Left renal pelvis (tissue), 4 donors: ENCODE results near the gene COL5A2. TPM values are rescaled to one million over a fixed set of nuclear protein-coding genes. Genes with fewer than 3 reads are reported as not detected.

Source experiments
- DNase-seq, 4 donors: peaks; one replicate each; pipeline ENCODE4 v3.0.0-alpha.2; 2013; ENCODE audit warnings: low read depth in 4 of 4, low spot score in 3 of 4
- polyA plus RNA-seq, 4 donors: library from polyadenylated mRNA; unstranded; fragments of 120-200 nt; gene quantifications; one replicate each; pipeline ENCODE4 v1.2.1, GENCODE V29; 2013; ENCODE audit not compliant: insufficient read length in 4 of 4

COL5A2 gene
- polyA plus RNA-seq: 100 to 1,000 TPM; 112 to 428 (median 173) TPM

DNA sequence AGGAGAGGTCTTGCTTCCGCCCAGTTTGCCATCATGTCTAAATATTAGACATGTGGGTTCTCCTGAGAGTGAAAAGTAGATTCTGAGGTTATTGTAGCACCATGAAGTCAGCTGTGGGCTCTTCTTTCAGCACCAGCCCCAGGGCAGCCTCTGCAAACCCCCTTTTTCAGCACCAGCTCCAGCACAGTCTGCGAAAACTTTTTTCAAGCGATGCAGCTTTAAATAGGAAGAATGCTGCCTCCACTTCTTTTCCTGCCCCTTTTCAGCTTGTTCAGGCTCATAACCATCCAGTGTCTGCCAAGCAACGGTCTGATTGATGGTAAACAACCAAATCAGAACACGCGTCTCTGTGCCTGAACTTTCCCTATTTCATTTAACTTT, at the start of gene COL5A2:
TSS of gene COL5A2 (minus strand) at position 192 of the 381 bp plus-strand sequence. CDS start at position 35, 157 bp downstream.
- DNase-seq: peak; percentile 38 to 51 (median 44)

DNA sequence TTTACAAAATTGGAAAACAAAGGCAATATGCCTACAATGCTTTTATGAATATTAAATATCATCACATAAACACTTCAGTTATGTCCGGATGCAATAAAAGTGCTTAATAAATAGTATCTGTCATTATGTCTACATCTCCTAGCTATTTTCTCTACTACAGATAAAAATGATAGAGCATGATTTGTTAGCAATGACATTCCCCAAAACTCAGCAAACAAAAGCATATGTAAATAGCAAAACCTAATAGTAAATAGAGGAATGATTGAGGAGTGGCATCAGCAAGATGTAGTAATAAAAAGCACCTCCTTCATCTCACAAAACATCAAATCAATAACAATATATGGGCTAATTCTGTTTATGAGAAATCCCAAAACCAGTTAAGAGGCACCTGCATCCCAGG, 46.5 kb upstream of the COL5A2 start:
- DNase-seq: no peak

DNA sequence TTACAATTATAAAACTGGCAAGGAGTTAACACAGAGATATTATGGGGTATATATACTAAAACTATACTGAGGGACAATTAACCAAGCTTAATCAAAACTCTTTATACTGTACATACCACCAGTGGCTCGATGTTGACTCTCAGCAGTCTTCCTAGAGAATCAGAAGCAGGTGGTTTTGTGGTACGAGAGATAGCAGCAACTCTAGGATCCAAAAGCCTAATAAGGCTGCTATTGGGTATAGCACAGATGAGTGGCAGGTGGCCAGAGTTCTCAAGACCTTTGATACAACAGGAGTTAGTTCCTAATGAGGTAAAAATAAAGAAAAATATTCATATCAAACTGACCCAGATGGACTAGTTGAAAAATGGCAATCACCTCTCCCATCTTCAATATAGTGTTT, 45.5 kb upstream of the COL5A2 start:
- no peak for DNase-seq

DNA sequence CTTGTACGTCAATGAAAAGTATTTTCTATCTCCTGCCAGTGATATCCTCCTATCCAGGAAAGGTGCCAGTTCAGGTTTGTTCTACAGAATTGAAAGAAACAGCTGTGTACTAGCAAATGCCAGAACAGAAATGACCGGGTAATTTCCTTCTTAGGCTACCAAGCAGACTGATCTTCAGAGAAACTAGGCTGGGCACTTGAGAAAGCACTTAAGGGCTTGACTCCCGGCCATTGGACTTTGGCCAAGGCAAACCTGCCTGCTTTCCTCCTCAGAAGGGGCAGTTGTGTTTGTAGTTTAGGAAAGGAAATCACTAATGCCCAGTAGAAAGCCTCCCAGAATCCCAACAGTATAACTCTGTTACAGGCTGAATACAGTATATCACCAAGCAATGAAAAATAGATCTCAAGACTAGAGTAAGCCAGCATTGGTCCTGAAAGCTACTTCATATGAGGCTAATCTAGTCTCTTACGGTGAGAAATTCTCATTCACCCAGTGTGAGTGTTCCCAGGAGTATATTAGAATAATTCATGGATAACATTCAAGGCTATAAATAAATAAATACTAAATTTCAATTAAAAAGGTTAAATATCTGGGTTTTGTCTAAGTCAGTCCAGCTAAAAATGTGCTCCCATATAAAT, 43.0 kb upstream of the COL5A2 start:
- no peak for DNase-seq

DNA sequence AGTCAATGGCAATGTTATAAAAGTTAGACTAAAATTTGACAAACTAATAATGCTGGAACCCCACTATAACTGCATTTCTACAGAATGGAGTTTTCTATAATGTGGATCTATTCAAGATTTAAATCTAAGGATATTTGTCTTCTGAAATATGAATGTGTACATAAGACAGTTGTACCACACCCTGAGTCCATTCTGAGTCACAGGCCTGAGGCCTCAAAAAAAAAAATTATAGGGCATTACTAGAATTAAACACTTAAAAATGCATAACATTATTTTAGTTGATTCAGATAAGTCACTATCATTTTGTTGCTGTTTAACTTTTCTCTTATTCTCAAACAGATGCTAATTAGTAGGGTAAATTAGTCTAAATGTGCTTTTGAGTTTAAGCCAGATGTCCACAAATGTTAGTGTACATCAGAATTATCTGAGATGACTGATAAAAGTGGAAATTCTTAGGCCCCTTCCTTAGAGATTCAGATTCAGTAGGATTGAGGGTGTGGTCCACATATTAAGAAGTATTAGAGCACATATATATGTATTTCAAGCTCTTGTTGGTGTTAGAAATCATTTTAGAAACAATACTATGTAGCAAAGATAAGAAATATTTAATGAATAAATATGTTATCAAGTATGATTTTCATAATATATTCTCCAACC, 42.4 kb upstream of the COL5A2 start:
- no peak for DNase-seq

DNA sequence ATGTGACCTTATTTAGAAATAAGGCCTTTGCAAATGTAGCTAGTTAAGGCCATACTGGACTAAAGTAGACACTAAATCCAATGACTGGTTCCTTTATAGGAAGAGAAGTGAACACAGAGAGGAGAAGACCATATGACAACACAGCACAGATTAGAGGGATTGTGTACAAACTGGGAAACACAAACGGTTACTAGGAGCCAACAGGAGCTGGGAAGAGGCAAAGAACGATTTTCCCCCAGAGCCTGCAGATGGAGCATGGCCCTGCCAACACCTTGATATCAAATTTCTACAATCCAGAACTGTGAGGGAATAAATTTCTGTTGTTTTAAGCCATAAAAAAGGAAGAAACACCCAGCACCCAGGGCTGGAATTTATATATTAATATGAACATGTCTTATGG, 38.7 kb upstream of the COL5A2 start:
- DNase-seq: no peak

DNA sequence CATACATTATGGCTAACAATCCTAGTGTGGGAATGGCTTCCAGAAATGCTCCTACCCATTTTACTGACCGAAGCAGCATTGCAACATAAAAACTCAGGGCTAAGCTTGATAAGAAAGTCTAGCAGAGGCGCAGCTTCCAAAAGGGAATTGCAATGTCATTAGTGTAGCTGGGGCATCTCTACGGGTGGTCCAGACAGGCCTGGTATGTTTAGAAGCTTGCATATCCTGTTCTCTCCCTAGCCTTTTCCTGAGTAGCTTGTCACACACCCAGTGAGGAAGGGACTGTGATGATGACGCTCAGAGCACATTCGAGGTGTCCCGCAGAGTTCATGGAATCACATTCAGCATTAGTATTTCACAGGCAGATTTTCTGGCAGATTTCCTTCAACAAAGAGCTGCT, 38.0 kb upstream of the COL5A2 start:
- no peak for DNase-seq

DNA sequence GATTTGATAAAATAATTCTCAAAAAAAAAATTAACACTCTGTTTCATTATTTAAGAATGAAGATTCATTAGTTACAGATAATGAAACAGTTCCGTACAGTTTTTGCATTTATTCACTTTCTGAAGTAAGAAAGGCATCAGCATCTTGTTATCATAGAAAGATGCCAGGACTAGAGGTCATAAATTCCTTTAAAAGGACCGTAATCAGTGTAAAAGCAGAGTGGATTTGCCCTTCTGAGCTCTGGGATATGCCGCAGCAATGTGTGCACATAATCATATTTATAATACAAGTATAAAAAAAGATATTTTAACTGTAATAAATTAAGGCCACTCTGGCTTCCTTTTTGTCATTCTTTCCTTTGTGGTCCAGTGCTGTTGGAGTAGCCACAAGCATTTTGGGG, 37.5 kb upstream of the COL5A2 start:
- no peak for DNase-seq

DNA sequence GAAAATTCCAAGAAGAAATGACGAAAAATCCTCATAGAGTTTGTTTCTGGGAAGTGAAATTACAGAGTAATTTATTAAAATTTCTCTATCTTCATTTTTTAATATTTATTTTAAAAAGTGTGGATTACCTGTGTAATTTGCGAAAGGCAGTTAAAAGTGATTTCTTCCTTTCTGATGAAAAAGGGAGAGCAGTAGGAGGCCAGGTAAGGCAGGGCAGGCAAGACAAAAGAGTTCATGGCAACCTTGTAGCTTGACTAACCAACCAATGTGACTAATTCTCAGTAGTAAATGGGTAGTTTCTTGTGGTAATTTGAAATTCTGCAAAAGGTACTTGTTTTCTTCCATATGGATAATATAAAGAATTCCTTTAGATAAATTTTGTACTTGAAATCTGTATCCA, 34.9 kb upstream of the COL5A2 start:
- DNase-seq: no peak

DNA sequence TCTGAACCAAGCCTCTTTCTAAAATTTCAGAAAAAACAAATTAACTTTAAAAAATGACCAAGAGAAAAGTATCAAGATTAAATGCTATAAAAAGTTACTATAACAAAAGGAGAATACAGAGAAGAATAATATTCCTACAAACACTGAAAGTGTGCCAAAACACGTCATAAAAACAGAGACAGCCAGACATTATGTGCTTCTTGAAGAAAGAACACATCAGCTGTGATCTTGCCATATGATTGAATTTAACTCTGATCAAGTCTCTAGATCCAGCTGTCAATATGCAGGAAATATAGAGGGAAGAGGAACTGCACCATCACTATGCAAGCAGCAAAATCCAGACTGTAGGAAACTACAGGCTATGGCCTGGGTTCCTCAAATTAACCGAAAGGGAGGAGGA, 33.7 kb upstream of the COL5A2 start:
- no peak for DNase-seq

DNA sequence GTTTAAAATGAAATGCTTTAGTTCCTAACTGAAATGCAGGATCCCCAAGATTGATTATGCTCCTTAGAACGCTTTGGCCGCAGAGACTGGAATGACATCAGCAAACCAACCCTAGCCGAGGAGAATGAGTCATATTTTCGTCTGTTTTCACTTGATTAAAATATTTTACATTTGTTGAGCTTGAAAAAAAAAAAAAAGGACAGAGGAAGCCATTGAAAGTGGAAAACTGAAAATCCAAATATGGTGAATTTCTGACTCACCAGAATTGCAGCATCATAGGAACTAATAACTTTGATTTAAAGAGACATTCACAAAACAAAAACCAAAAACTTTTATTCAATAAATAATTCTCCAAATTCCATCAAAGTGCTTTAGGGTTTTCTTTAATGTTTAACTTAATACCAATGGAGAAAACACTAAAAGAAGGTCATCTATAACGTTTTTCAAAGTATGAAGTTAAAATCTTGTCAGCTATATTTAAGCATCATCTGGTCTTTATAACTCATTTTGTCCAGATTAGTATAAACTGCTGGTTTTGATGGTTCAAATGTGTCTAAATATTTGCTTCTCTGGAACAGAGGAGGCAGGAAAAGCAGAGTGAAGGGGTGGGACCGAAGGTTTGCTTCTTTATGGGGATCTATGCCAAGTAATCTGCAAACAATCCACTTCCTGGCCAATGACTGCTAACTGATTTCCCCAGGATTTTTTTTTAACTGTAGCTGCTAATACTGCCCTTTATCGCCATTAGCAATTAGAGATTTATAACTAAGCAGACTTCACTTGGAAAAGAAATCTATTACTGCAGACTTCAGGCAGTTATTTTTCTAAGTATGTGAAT, 30.9 kb upstream of the COL5A2 start:
- peak in 1 of 4 donors; percentile 15 for DNase-seq

DNA sequence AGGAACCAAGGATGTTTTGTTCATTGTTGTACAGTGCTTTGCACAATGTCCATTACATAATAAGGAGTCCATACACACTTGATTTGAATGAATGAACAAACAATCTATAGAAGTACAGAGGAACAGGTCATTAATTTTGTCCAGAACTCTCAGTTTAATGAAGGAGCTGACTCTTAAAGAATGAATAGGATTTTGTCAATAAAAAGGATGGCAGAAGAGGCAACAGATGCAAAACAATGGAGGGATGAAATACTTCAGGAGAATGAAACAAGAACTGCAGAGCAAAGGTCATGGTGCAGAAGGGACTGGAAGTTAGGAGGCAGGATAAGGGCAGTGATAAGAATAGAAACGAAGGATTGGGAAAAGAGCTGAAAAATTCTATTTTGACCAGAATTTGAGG, 28.7 kb upstream of the COL5A2 start:
- no peak for DNase-seq

DNA sequence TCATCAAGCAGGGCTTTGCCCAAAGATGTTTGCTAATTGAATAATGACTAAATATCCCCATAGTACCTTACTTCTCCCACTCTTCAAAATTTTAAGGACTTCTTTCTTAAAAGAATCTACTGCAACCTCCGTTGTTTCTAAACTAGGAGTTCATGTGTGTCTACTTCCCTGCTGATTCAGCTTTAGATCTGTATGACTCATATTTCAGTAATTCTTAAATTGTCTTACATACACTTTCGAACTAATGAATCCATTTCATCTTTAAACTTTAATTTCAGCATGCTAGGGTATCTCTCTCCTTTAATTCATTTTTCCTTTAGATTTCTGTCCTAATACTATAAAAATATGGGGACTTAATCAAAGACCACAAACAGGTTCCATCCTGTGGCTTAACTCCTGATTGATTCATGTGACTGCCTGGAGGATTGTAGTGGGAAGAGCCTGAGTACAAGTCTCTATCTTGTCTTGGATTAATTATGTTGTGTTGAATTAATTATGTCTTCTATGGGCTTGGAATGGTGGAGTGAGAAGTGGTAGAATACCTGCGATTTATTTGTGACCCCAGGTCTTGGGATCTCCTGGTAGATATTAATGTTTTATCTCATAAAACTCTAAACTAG, 24.9 kb upstream of the COL5A2 start:
- DNase-seq: no peak

DNA sequence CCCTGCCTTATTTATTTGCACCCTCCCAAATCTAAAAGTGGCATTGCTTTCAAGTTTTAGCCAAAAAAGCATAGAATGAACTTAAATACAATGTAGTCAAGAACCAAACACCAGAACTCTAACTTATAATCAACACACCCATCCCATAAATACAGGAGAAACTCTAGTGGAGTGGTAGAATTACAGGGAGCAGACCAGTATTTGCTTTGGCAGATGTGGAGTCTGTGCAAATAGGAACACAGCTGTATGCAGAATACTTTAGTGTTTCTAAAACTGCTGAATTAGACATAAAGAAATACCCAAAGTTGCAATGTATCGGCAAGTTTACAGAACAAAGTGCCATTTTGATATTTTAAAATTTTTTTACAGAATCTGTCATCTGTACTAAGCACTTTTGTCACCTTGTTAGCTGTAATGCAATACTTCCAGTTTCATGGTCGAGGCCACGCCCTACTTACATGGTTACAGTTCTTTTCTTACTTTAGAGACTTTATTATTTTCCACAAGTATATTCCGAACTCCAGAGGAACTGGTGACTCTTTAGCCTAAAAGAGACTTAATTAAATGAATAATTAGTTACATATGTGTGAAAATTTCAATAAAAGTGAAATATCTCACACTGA, 23.7 kb upstream of the COL5A2 start:
- no peak for DNase-seq

DNA sequence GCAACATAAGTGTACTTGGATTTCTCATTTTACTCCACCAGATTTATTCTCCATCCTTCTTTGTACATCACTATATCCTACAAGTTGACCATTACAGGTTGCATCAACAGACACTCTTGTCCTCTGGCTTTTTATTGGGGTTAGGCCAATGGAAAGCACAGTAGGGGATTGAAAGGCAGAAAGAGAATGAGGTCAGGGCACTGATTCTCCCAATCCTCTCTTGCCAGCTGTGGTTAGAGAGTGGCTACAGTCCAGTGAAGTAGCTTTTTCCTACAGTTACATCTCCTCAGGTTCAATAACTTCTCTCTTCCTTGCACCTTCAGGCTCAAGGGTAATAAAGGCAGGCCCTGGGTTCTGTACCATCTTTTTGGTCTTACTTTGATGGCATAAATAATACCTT, 20.2 kb upstream of the COL5A2 start:
- DNase-seq: no peak

DNA sequence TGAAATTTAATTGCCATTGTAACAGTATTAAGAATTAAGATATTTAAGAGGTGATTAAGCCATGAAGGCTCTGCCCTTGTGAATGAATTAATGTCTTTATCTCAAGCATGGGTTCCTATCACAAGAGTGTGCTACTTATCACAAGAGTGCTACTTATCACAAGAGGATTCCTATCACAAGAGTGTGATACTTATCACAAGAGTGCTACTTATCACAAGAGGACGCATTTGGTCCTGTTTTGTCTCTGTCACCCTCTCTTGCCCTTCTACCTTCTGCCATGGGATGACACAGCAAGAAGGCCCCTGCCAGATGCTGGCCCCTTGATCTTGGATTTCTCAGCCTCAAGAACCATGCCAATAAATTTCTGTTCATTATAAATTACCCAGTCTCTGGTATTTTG, 13.2 kb upstream of the COL5A2 start:
- no peak for DNase-seq

DNA sequence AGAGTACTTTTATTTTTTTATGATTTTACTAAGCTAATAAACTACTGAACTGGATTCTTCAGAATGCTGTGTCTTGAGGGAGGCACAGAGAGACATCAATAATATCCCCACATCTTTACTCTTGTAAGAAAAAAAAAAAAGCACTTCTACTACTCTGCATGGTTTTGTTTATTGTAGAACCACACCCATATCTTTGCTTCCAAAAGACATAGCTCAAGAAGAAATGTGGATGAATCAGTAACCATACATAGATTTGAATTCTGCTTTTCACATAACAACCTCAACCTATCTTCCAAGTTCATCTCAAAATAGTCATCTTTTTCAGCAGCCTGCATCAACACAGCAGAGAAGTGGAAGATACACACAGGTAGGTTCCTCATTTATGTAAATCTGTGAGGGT, 12.2 kb upstream of the COL5A2 start:
- no peak for DNase-seq

DNA sequence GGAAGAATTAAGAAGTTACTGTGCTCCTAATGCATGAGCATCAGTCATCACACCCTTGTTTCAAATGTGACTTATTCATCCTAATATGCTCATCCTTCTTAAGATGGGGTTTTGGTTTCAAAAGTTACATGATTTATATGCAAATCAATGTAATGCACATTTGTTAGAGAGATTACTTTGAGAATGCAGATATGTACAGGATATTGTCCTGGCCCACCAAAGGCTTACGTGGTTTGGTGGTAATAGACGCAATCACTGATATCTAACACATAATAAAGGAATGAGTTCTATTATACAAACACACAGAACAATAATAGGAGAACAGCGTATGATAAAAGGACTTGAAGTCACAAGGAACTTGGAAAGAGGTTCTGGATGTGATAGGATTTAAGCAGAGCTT, 11.1 kb upstream of the COL5A2 start:
- no peak for DNase-seq

DNA sequence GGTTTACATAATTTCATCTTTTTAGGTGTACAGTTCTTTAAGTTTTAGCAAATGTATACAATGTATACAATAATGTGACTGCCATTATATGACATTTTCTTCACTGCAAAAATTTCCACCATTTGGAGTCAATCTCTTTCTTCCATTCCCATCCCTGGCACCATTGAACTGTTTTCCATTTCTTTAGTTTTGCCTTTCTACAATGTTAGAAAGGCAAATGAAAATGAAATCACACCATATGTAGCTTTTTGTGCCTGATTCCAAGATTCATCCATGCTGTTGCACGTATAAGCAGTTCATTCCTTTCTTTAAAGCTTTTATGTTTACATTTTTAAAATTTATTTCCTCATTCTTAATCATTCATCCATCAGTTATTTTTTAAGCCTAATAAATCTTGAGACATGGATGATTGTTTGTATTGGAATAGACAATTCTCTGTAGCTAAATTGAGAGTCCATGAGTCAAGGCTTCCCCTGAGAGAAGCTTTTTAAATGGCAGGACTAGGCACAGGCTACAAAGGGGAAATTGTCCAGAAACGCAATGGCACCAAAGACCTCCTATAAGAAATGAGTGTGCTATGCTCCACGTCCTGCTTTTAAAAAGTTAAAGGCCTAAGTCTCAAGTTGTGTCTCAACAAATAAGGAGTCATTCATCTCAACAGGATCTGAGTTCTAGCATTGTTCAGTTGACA, 8.7 kb upstream of the COL5A2 start:
- no peak for DNase-seq

DNA sequence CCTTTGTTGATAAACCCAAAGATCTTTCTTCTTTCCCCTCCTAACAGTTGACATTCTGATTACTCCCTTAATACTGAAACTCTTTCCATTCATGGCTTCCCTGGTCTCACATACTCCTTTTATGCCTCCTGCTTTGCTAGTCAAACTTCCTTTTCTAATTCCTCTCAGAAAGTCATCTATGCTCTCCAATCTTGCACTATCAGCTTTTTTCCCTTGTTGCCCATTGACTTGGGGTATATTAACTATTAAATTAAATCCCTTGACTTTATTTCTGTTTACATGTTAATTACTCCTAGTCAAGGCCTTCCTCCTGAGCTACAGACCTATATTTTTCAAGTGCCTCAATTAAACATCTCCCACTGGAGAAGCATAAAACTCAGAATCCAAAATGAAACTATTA, 3.6 kb upstream of the COL5A2 start:
- no peak for DNase-seq
